Omental fat pad (tissue), 4 donors: ENCODE results near the gene TRPT1. TPM values are rescaled to one million over a fixed set of nuclear protein-coding genes. Genes with fewer than 3 reads are reported as not detected.
A peak's percentile ranks its signal among the peaks of the same experiment; 100 is the strongest.

Experiments
- ATAC-seq: fragments of 150-250 bp; one replicate; pipeline ENCODE4 v1.9.1; 2016; ENCODE audit warnings: mild to moderate bottlenecking, moderate library complexity; ENCODE audit not compliant: low FRiP score
- DNase-seq: peaks from one replicate; pipeline ENCODE4 v3.0.0-alpha.2; 2019; ENCODE audit warnings: low spot score
- total RNA-seq, 4 donors: library from RNA; depleted of rRNA; stranded (reverse); fragments of >200 nt; gene quantifications; one replicate each; pipeline ENCODE4 v1.1.0, GENCODE V29; 2016
- TF ChIP-seq, protein P1 (sequence below), 3 donors: fragments of 450-650 bp; IDR thresholded peaks; one replicate each; pipeline ENCODE4 v1.5.1; 2016 to 2017; ENCODE audit warnings: antibody characterized with exemption in 3 of 3, mild to moderate bottlenecking in 3 of 3, moderate library complexity in 2 of 3

TRPT1 gene
- total RNA-seq, 4 donors from 2014 or later: 26.3 to 56.6 (median 37.3) TPM

DNA sequence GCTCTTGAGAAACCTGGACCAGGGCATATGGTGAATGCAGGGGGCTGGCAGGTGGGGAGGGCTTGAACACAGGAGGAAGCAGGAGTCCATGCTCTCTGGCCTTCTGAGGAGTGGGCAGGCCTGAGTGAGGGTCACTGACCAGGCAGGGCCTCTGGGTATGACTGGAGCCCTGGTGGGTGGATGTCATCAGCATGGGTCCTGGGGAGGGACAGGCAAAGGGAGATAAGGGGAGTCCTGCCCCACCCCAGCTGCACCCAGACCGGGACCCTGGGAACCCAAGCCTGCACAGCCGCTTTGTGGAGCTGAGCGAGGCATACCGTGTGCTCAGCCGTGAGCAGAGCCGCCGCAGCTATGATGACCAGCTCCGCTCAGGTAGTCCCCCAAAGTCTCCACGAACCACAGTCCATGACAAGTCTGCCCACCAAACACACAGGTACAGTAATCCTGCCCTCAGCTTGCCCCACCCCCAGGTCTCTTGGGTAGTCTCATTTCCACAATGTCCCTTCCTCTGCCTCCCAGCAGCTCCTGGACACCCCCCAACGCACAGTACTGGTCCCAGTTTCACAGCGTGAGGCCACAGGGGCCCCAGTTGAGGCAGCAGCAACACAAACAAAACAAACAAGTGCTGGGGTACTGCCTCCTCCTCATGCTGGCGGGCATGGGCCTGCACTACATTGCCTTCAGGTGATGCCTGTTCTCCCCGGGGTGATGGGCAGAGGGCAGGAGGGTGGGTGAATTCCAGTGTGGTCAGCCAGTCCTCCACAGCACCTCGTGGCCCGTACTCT, 6.4 kb upstream of the TRPT1 start:
- no peak for ATAC-seq
- TF ChIP-seq, protein P1, sequence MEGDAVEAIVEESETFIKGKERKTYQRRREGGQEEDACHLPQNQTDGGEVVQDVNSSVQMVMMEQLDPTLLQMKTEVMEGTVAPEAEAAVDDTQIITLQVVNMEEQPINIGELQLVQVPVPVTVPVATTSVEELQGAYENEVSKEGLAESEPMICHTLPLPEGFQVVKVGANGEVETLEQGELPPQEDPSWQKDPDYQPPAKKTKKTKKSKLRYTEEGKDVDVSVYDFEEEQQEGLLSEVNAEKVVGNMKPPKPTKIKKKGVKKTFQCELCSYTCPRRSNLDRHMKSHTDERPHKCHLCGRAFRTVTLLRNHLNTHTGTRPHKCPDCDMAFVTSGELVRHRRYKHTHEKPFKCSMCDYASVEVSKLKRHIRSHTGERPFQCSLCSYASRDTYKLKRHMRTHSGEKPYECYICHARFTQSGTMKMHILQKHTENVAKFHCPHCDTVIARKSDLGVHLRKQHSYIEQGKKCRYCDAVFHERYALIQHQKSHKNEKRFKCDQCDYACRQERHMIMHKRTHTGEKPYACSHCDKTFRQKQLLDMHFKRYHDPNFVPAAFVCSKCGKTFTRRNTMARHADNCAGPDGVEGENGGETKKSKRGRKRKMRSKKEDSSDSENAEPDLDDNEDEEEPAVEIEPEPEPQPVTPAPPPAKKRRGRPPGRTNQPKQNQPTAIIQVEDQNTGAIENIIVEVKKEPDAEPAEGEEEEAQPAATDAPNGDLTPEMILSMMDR (IDR thresholded peaks at IDR 0.05): no peak
- DNase-seq: no peak

DNA sequence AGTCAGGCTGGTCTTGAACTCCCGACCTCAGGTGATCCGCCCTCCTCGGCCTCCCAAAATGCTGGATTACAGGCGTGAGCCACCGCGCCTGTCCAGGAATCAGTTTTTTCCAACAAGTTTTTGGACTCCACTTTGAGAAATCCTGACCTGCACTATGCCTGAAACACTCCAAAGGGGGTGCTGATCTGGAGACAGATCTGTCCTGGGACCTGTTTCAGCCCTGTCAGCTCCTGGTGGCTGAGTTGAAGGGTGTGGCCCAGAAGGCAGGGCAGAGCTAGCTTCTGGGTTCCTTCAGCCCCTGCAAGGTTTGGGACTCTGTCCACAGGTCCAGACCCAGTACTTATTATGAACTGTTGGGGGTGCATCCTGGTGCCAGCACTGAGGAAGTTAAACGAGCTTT, 5.6 kb upstream of the TRPT1 start:
- ATAC-seq: no peak
- DNase-seq: no peak
- TF ChIP-seq, protein P1 (IDR thresholded peaks at IDR 0.05): no peak

DNA sequence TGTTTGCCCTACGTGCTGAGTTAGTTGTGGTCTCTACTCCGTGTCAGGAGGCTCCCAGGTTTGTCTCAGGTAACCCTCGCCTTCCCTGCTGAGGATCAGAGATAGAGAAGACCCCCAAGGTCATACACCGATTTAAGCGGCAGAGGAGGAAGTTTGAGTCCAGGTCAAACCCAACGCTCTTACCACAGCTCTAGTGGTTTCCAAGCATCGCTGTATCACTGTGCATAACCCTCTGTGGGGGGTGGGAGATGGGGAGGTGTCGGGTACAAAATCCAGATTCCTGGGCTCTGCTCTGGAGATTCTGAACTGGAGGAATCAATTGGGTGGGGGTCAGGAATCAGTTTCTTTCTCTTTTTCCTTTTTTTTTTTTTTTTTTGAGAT, 5.0 kb upstream of the TRPT1 start:
- ATAC-seq (no peak), DNase-seq (no peak)
- TF ChIP-seq, protein P1 (IDR thresholded peaks at IDR 0.05): no peak

GRCh38 chr11:64230171-64230984, 4.4 kb upstream of the TRPT1 start, which contains the start of gene DNAJC4:
Gene DNAJC4 (plus strand): TSS chr11:64230548. CDS start chr11:64230855, 307 bp downstream.
- TF ChIP-seq, protein P1 (IDR thresholded peaks at IDR 0.05): no peak
- ATAC-seq (peak; percentile 68), DNase-seq (peak; percentile 85)

DNA sequence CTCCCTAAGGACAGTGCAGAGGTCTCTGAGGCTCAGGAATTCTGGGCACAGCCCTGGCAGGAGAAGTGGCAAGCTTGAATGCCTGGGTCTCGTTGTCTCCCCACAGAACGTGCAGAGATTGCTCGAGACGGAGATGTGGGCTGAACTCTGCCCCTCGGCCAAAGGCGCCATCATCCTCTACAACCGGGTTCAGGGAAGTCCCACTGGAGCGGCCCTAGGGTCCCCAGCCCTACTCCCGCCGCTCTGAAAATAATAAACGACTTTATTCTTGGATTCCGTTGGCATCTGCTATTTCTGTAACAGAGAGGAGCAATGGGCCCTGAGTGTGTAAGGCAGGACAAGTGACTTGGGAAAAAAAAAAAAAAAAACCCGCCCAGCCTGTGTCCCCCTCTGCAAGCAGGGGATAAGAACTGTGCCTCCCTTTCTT, 3.8 kb upstream of the TRPT1 start:
- TF ChIP-seq, protein P1 (IDR thresholded peaks at IDR 0.05): no peak
- DNase-seq (no peak), ATAC-seq (no peak)

DNA sequence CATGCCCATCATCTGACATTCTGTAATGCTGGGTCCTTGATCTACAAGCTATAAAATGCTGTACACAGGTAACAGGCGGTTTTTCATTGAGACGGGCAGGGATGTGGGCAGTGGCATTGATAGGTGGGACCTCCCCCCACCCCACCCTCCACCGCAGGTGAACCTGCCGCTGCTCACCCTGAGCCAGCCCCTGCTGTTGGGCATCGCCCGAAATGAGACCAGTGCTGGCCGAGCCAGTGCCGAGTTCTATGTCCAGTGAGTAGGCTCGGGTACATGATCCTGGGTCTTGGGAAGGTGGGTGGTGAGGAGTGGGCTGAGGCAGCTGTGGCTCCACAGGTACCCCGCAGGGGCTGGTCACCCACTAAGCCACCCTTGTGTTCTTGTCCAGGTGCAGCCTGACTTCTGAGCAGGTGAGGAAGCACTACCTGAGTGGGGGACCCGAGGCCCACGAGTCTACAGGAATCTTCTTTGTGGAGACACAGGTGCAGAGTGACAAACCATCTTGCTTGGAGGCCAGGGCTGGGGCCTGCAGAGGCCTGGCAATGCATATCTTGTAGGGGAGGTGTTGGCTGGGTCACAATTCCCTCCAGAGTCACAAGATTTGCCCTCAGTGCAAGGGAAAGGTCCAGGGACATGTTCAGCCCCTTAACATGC, 3.2 kb upstream of the TRPT1 start:
- no peak for DNase-seq
- TF ChIP-seq, protein P1 (IDR thresholded peaks at IDR 0.05): no peak
- no peak for ATAC-seq
